HUES6 (cell line): ENCODE results near the gene ANTKMT.

Experiments
- H3K27ac ChIP-seq: 2 replicates; pipeline ENCODE4 v1.7.0; 2013; ENCODE audit warnings: low read depth, mild to moderate bottlenecking, low read length, inconsistent platforms
- H3K27me3 ChIP-seq: 2 replicates; pipeline ENCODE4 v1.6.1; 2013; ENCODE audit warnings: low read length; ENCODE audit not compliant: control insufficient read depth, insufficient read depth
- H3K36me3 ChIP-seq: 2 replicates; pipeline ENCODE4 v1.6.1; 2013; ENCODE audit warnings: low read length; ENCODE audit not compliant: control insufficient read depth, insufficient read depth
- H3K4me1 ChIP-seq: 2 replicates; pipeline ENCODE4 v1.6.1; 2013; ENCODE audit warnings: low read length; ENCODE audit not compliant: control insufficient read depth, insufficient read depth
- H3K4me3 ChIP-seq: 2 replicates; pipeline ENCODE4 v1.5.1; 2013; ENCODE audit warnings: low read depth, low read length
- H3K9ac ChIP-seq: one replicate; pipeline ENCODE4 v1.6.1; 2013; ENCODE audit warnings: mild to moderate bottlenecking, low read length
- H3K9me3 ChIP-seq: 2 replicates; pipeline ENCODE4 v1.6.1; 2013; ENCODE audit warnings: low read depth, low read length; ENCODE audit not compliant: control insufficient read depth, insufficient read depth

ANTKMT gene

DNA sequence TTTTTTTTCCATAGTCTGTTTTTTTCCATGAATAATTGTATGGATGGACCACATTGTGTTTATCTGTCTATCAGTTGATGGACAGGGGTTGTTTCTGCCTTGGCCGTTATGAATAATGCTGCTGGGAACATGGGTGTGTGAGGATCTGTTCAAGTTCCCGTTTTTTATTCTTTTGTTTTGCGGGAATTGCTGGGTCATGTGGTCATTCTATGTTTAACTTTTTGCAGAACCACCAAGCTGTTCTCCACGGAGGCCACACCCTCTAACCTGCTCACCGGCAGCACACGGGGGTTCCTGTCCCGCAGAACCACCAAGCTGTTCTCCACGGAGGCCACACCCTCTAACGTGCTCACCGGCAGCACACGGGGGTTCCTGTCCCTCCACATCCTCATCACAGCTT is 33.7 kb downstream of the ANTKMT start:
- Histone ChIP-seq H3K4me1 (peaks cover 19% of the 10 kb centered on the region), H3K9me3 (no peaks in the 10 kb centered on the region), H3K27ac (no peak overlapping the region), H3K36me3 (no peaks in the 10 kb centered on the region), H3K27me3 (peaks cover 7% of the 10 kb centered on the region; the same call in 1 of the 2 replicates), H3K4me3 (no peak overlapping the region), H3K9ac (no peak overlapping the region)

DNA sequence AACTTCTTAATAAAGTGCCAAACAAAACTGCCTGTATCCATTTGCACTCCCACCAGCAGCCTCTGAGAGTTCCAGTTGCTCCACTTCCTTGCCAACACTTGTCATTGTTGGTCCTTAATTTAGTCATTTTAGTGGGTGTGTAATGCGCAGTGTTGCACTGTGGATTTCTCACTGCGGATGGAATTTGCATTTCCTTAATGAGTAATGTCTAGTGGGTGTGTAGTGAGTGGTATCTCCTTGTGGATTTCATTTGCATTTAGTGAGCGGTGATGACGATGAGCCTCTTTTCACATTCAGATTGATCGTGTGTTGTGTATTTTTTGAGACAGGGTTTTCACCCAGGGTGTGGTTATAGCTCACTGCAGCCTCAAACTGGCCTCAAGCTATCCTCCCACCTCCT is 35.5 kb downstream of the ANTKMT start:
- Histone ChIP-seq H3K27me3 (peaks cover 7% of the 10 kb centered on the region; the same call in 1 of the 2 replicates), H3K4me1 (peaks cover 13% of the 10 kb centered on the region), H3K4me3 (no peak overlapping the region), H3K36me3 (no peaks in the 10 kb centered on the region), H3K9me3 (no peaks in the 10 kb centered on the region), H3K27ac (no peak overlapping the region), H3K9ac (no peak overlapping the region)

DNA sequence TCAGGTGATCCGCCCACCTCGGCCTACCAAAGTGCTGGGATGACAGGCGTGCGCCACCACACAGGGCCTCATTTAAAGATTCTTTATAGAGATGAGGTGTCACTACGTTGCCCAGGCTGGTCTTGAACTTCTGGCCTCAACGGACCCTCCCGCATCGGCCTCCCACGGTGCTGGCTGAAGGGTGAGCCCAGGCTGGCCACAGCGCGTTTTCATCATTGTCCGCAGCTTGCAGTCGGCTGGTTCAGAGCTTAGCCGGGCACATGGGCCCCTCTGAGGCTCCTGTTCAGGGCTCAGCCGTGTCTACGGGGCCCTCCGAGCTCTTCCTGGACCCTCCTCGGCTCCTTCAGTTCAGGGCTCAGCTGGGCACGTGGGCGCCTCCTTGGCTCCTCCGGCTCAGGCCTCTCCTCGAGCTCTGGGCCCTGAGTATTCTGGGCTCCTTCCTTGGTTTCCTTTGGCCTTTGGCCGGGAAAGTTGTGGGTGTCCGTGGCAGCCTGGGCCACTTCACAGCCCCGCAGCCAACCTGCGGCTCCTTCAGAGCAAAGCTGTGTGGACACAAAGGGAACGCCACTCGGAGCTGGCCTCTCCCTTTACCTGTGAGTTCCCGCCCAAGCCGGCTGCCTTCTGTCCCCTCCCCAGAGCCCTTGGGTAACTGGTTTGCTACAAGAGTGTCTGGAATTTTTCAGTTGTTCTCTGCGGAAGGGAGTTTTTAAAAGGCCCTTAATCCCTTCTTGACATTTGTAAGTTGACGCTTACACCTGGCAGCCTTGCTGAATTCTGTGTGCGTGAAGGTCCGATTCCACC is 38.4 kb downstream of the ANTKMT start:
- no peaks in the 10 kb centered on the region for H3K9me3 ChIP-seq
- H3K9ac ChIP-seq, result no peak overlapping the region
- H3K4me1 ChIP-seq, result 0 out of 2 replicates have a peak, but pooled peaks cover 3% of the 10 kb centered on the region
- no peak overlapping the region for H3K4me3 ChIP-seq
- H3K27ac ChIP-seq, result no peak overlapping the region
- no peaks in the 10 kb centered on the region for H3K27me3 ChIP-seq
- H3K36me3 ChIP-seq, result no peaks in the 10 kb centered on the region

- H3K27me3 ChIP-seq, result no peaks in the 10 kb centered on the region
- H3K36me3 ChIP-seq, result no peaks in the 10 kb centered on the region
- H3K27ac ChIP-seq, result no peak overlapping the region
- no peak overlapping the region for H3K4me3 ChIP-seq
- no peaks in the 10 kb centered on the region for H3K9me3 ChIP-seq
- H3K9ac ChIP-seq, result no peak overlapping the region
- 0 out of 2 replicates have a peak, but pooled peaks cover 3% of the 10 kb centered on the region for H3K4me1 ChIP-seq
Measured at GRCh38 chr16:760065-760464, 39.1 kb downstream of the ANTKMT start.

GRCh38 chr16:760545-761343 is 39.8 kb downstream of the ANTKMT start, which contains the start of gene MSLN:
Gene MSLN (plus strand): TSS chr16:760734. CDS start chr16:762681, 1,947 bp downstream.
- no peak within 1 kb of the TSS for H3K9ac ChIP-seq
- H3K9me3 ChIP-seq, result no peaks in the 10 kb centered on the region
- H3K4me3 ChIP-seq, result no peak within 1 kb of the TSS
- H3K36me3 ChIP-seq, result no peaks in the 10 kb centered on the region
- H3K27ac ChIP-seq, result no peak within 1 kb of the TSS
- H3K27me3 ChIP-seq, result no peaks in the 10 kb centered on the region
- H3K4me1 ChIP-seq, result 0 out of 2 replicates have a peak, but pooled peaks cover 3% of the 10 kb centered on the region

- Histone ChIP-seq H3K27ac (no peak overlapping the region), H3K4me1 (0 out of 2 replicates have a peak, but pooled peaks cover 3% of the 10 kb centered on the region), H3K36me3 (no peaks in the 10 kb centered on the region), H3K9me3 (no peaks in the 10 kb centered on the region), H3K4me3 (no peak overlapping the region), H3K27me3 (no peaks in the 10 kb centered on the region), H3K9ac (no peak overlapping the region)
Measured at GRCh38 chr16:761625-762513, 40.9 kb downstream of the ANTKMT start.

DNA sequence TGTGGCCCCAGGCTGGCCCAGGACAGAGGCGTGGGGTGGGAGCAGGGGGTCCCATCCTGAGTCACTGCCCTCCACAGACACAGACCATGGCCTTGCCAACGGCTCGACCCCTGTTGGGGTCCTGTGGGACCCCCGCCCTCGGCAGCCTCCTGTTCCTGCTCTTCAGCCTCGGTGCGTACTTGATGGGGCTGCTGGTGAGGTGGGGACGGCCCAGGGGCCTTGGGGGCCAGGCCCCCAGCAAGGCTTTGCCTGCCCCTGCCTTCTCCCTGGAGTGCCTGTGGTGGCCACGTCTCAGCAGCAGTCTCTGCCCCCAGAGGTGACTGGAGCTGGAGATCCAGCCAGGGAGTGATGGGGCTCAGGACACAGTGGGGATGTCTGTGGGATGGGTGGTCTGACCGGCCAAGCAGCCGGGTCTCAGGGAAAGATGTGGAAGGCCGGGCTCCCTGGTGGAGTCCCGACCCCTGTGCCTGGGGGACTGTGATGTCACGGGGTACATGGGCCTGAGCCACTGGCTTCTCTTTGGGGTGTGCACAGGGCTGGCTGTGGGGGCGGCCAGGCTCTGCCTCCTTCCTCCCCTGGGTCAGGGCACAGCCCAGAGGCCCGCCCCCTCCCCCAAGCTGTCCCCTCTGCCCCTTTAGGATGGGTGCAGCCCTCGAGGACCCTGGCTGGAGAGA is 41.8 kb downstream of the ANTKMT start:
- no peaks in the 10 kb centered on the region for H3K9me3 ChIP-seq
- no peaks in the 10 kb centered on the region for H3K36me3 ChIP-seq
- no peak overlapping the region for H3K9ac ChIP-seq
- 0 out of 2 replicates have a peak, but pooled peaks cover 3% of the 10 kb centered on the region for H3K4me1 ChIP-seq
- no peak overlapping the region for H3K4me3 ChIP-seq
- H3K27ac ChIP-seq, result no peak overlapping the region
- no peaks in the 10 kb centered on the region for H3K27me3 ChIP-seq

DNA sequence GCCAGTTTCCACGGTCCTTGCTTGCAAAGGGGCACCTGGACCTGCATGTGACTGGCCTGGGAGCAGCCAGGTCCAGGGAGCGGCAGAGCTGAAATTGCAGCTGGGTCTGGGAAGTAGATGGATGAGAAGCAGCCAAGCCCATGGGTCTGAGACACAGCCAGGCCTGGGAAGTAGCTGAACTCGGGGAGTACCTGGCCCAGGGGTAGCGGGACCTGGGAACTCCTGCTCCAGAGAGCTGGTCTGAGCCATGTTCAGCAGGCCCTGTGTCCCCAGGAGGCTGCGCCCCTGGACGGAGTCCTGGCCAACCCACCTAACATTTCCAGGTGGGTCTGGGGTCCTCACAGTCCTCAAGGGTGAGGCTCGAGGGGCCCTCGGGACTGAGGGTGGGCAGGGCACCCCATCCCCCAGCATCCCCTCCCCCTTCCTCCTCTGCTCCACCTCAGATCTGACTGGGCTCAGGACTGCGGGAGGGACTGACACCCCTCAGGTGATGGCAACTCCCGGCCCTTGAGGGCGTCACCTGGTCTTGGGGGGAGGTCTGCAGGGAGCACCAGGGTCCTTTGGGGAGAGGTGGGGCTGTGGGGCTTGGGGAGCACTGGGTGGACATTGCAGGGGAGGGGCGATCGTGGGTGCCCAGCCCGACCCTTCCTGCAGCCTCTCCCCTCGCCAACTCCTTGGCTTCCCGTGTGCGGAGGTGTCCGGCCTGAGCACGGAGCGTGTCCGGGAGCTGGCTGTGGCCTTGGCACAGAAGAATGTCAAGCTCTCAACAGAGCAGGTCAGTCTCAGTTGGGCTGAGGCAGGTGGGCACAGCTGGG is 42.6 kb downstream of the ANTKMT start:
- no peak overlapping the region for H3K27ac ChIP-seq
- no peak overlapping the region for H3K9ac ChIP-seq
- no peaks in the 10 kb centered on the region for H3K27me3 ChIP-seq

DNA sequence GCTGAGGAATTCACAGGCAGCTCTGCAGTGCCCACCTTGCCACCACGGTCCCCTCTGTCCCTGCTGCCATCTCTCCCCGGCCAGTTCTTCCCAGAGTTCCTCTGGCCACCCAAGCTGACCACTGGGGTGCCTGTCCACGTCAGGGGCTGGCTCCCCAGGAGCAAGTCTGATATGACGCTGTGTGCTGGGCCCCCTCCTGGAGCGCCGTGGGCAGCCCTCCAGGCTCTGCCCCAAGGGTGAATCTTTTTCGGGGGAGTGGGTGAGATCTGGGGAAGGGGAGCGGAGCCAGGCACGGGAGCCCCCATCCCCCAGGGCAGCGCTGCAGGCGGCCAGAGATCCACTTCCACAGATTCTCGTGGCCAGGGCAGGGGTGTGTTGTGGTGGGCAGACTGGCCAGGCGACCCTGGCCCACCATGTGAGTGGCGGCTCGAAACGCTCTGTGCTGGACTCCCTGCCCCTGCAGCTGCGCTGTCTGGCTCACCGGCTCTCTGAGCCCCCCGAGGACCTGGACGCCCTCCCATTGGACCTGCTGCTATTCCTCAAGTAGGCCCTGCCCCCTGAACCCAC is 43.3 kb downstream of the ANTKMT start:
- H3K27me3 ChIP-seq, result no peaks in the 10 kb centered on the region
- H3K4me3 ChIP-seq, result no peak overlapping the region
- H3K36me3 ChIP-seq, result no peaks in the 10 kb centered on the region
- no peak overlapping the region for H3K9ac ChIP-seq
- no peaks in the 10 kb centered on the region for H3K9me3 ChIP-seq
- no peak overlapping the region for H3K27ac ChIP-seq
- peaks cover 3% of the 10 kb centered on the region; the same call in 1 of the 2 replicates for H3K4me1 ChIP-seq

More for the DNA sequence above, 42.6 kb downstream of the ANTKMT start:
- Histone ChIP-seq H3K9me3 (no peaks in the 10 kb centered on the region), H3K36me3 (no peaks in the 10 kb centered on the region), H3K4me1 (0 out of 2 replicates have a peak, but pooled peaks cover 3% of the 10 kb centered on the region), H3K4me3 (no peak overlapping the region)
